AG04450 (cell line): Measurements from ENCODE around the gene STK32A. TPM values are rescaled to one million over a fixed set of nuclear protein-coding genes. Genes with fewer than 3 reads are reported as not detected.

Experiments
- CTCF ChIA-PET: fragments of 300-600, 350-600 bp; formaldehyde crosslinking; extraction: SDS; loops from one replicate; lab custom pipeline; 2022; ENCODE audit warnings: antibody characterized with exemption, inconsistent platforms; lab: Charles Lee
- POLR2A ChIA-PET: fragments of 350-600 bp; formaldehyde crosslinking; extraction: SDS; loops from one replicate; lab custom pipeline; 2021; ENCODE audit warnings: antibody characterized with exemption, inconsistent platforms; lab: Yijun Ruan, JAX
- DNase-seq: peaks from one replicate; pipeline ENCODE4 v3.0.0-alpha.2; 2011; ENCODE audit warnings: low read depth, low spot score
- H3K27ac ChIP-seq: one replicate; pipeline ENCODE4 v1.5.1; 2012; ENCODE audit warnings: low read depth, low read length, control low read depth
- H3K27me3 ChIP-seq: one replicate; pipeline ENCODE4 v1.6.0; 2012; ENCODE audit warnings: low read length; ENCODE audit not compliant: control insufficient read depth, insufficient read depth
- H3K4me3 ChIP-seq: 2 replicates; pipeline ENCODE4 v1.5.1; 2011; ENCODE audit warnings: mild to moderate bottlenecking, low read depth, low read length, control low read depth
- H3K9me3 ChIP-seq: 2 replicates; pipeline ENCODE4 v1.5.1; 2012; ENCODE audit warnings: low read length; ENCODE audit not compliant: control insufficient read depth, insufficient read depth
- CTCF ChIP-seq: IDR thresholded peaks from 2 replicates; pipeline ENCODE4 v1.5.1; 2011; ENCODE audit warnings: low read depth, low read length, control low read depth, inconsistent platforms
- polyA plus RNA-seq: library from polyadenylated mRNA; depleted of rRNA; stranded (reverse); fragments of >200 nt; gene quantifications from 2 replicates; pipeline ENCODE4 v1.2.3, GENCODE V29; 2011
- small RNA-seq: library from RNA; depleted of rRNA; stranded (forward); fragments of <200 nt; gene quantifications from one replicate; pipeline ENCODE3, GENCODE V24; 2012; ENCODE audit warnings: low read depth; ENCODE audit not compliant: insufficient read length

The STK32A gene
- polyA plus RNA-seq, 1 experiment = 0.20 TPM

- POLR2A ChIA-PET = no interaction called here
- H3K27ac ChIP-seq = peak overlapping the region; percentile 25
- no peak for TF ChIP-seq CTCF
- H3K27me3 ChIP-seq = no peaks in the 10 kb centered on the region
- no peaks in the 10 kb centered on the region for H3K9me3 ChIP-seq
- H3K4me3 ChIP-seq = no peak overlapping the region
- CTCF ChIA-PET = interaction anchor here (1.2 to 3.1 kb wide), 2 partner anchors 21 to 146 kb away, joined by 3 to 12 read pairs; no protein-coding TSS in a partner anchor
- DNase-seq = no peak
Measured at GRCh38 chr5:147432323-147432722, 197.5 kb downstream of the STK32A start.

GRCh38 chr5:147434049-147434448 lies 199.2 kb downstream of the STK32A start:
- H3K4me3 ChIP-seq = no peak overlapping the region
- H3K27ac ChIP-seq = no peak overlapping the region
- H3K27me3 ChIP-seq = no peaks in the 10 kb centered on the region
- no peak for TF ChIP-seq CTCF
- ChIA-PET POLR2A (no interaction called here), CTCF (interaction anchor here (0.6 to 1.1 kb wide), 2 partner anchors 8 to 245 kb away, joined by 3 to 5 read pairs; no protein-coding TSS in a partner anchor)
- no peaks in the 10 kb centered on the region for H3K9me3 ChIP-seq
- DNase-seq = no peak

GRCh38 chr5:147436596-147436995 lies 201.8 kb downstream of the STK32A start:
- H3K27ac ChIP-seq = no peak overlapping the region
- H3K27me3 ChIP-seq = no peaks in the 10 kb centered on the region
- no peak for TF ChIP-seq CTCF
- POLR2A ChIA-PET = no interaction called here
- H3K9me3 ChIP-seq = no peaks in the 10 kb centered on the region
- CTCF ChIA-PET = no interaction called here
- DNase-seq = no peak
- H3K4me3 ChIP-seq = no peak overlapping the region

- no peak overlapping the region for H3K27ac ChIP-seq
- CTCF ChIA-PET = no interaction called here
- no peaks in the 10 kb centered on the region for H3K27me3 ChIP-seq
- H3K9me3 ChIP-seq = no peaks in the 10 kb centered on the region
- DNase-seq = no peak
- H3K4me3 ChIP-seq = no peak overlapping the region
- TF ChIP-seq CTCF = no peak
- POLR2A ChIA-PET = no interaction called here
Measured at GRCh38 chr5:147437161-147437596, 202.4 kb downstream of the STK32A start.

Small RNAs within 50 kb of the gene (small RNA-seq; reads per million reads assigned to genes)
- not detected for gene AC011373.1
